Stimulated activated CD4-positive, alpha-beta T cell treated with anti-CD3 and anti-CD28 coated beads, Interleukin-4, amount 100 ng/mL, for 24 hours (primary cell): ENCODE results near the gene ZNF423.
"Not testable (repeated sequence)": the region's sequence is repeated elsewhere in the genome, so short reads cannot be mapped to it uniquely, and the experiment has no call there.

ENCODE experiments used
- DNase-seq: peaks from one replicate; pipeline ENCODE4 v3.0.0-alpha.2; 2020

Gene ZNF423

GRCh38 chr16:49567950-49568349, 288.0 kb downstream of the ZNF423 start:
- no peak for DNase-seq

DNA sequence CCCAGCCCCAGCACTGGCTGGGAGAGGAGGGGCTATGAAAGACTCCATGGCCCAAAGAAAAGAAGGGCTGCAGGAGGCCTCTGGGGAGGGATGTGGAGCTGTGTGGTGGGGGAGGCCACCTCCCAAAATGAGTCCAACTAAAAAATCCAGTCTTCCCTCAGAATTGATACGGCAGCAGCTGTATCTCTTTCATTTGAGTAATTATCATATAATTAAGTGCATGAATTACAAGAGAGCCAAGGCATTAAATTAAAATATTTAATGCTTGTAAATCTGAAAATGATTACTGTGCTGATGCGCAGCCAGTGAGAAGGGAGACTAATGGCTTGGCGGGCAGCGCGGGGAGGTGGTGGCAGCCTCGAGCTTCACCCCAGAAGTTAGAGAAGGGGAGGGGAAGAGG, 289.5 kb downstream of the ZNF423 start:
- no peak for DNase-seq

DNA sequence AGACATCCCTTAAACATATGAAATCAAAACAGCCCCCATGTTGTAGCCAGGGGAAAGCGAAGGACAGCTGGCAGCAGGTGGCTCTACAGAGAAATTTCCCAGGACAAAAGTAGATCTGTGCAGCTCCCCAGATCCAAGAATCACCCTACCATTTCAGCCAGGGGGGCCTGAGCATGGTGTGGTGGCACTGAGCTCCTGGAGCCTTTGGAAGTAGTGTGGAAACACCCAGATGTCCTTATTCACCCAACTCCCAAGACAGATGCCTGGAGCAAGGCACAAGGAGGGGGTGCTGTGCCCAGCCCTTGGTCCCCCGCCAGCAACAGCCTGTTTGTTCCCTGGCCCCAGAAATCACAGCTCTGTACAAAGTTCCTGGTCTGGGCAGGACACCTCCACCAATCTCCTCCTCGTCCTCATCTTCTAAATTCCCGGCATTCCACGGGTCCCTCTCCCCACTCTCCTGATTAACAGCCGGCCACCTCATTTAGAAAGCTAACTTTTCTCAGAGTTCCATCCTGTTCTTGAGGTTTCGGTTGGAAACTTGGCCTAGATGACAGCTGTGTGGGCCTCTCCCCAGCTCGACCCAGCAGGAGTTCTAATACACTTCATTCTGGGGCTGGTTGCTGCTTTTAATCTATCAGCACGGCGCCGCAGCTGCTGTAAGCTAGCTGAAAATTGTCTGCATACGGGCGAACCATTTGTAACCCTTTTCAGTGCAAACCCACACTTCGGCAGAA, 291.2 kb downstream of the ZNF423 start:
- DNase-seq = no peak

- no peak for DNase-seq
These were observed 292.2 kb downstream of the ZNF423 start for GRCh38 chr16:49563666-49564065.

- not testable (repeated sequence) for DNase-seq
These were observed 293.0 kb downstream of the ZNF423 start for GRCh38 chr16:49562894-49563293.

DNA sequence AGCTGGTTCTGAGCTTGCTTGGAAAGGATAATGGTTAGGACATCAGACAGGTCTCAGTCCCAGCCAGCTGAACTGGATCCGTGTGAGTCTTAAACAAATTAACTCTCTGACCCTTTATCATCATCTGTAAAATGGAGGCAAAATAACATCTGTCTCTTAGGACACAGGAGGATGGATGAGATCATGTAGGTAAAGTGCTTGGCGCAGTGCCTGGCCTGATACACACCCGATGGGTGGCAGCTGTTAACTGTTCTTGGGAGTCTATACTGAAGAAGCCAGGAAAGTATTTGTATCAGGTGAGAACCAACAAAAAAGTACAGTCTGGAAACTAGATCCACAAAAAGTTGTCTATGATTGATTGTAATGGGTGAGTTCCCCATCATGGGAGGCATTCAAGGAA, 293.7 kb downstream of the ZNF423 start:
- DNase-seq = no peak

- DNase-seq = no peak
These were observed 295.7 kb downstream of the ZNF423 start for GRCh38 chr16:49560004-49560830.

- no peak for DNase-seq
These were observed 296.7 kb downstream of the ZNF423 start for GRCh38 chr16:49559242-49559641.

GRCh38 chr16:49558451-49558850, 297.5 kb downstream of the ZNF423 start:
- DNase-seq = no peak

GRCh38 chr16:49556606-49557446, 299.1 kb downstream of the ZNF423 start:
- DNase-seq = no peak

GRCh38 chr16:49556249-49556605, 299.7 kb downstream of the ZNF423 start:
- DNase-seq = no peak

DNA sequence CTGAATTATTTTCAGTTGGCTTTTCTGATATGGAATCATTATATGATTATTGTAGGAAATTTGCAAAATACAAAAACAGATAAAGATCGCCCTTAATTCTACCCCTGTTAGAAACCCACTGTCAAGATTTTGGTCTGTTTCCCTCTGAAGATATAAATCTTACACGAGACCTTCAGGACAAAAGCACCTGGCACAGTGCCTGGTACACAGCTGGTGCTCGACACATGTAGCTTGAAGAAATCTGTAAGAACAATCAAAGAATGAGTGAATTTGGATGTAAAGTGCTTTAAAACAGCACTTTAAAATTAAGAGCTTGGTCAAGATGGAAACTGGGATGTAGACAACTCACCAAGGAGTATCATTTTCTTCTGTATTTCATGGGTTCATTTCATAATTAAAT, 301.2 kb downstream of the ZNF423 start:
- DNase-seq = no peak

GRCh38 chr16:49552313-49552928, 303.5 kb downstream of the ZNF423 start:
- DNase-seq = no peak

GRCh38 chr16:49550666-49551065, 305.2 kb downstream of the ZNF423 start:
- no peak for DNase-seq

DNA sequence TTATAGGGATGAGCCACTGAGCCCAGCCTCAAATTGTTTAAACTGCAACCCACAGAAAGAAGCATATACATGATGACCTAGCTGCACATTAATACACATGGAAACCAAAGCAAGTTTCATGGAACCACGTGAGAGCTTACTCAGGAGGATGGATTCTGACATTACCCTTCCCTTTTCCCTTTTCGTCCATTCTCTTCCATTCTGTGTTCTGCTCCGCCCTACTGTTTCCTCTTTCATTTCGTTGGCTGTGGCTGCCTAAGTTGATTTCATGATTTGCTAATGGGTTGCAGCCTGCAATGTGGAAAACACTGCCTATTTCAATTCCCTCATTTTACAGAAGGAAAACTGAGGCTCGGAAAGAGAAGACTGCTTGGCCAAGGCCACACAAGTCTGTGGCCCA, 305.8 kb downstream of the ZNF423 start:
- DNase-seq = no peak

GRCh38 chr16:49548325-49548970, 307.5 kb downstream of the ZNF423 start:
- no peak for DNase-seq

- DNase-seq = no peak
These were observed 308.5 kb downstream of the ZNF423 start for GRCh38 chr16:49547448-49547847.

GRCh38 chr16:49546735-49547134, 309.2 kb downstream of the ZNF423 start:
- no peak for DNase-seq

GRCh38 chr16:49545741-49546448, 310.0 kb downstream of the ZNF423 start:
- no peak for DNase-seq

GRCh38 chr16:49545243-49545642, 310.7 kb downstream of the ZNF423 start:
- DNase-seq = no peak

DNA sequence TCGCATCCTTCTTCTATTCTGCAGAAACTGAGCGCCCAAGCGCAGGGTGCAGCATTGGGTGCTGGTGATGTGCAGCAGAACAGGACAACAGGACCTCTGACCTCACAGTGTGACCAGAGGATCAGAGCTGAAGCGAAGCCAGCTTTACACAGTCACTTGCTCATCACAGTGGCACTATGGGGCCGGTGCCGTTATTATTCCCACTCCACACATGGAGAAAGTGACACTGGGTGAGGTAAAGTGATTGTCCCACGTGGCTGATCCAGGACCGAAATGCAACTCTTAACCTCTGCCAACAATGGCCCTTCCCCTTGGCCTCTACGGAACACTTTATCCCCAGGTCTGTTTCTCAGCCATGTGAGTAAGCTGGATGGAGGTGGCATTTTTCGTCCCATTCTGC, 311.1 kb downstream of the ZNF423 start:
- DNase-seq = no peak

DNA sequence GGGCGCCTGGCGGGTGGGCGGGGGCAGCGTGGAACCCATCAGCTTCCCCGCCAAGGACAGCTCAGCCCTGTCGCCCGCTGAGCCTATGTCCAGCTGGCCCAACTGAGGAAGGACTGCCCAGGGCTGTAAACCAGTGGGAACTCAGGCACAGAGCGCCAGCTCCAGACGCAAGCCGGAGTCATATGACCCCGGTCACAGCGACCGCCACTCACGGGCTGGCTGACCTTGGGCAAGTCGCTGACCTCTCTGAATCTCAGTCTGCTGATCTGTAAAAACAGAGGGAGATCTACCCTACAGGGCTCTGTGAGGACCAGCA, 312.3 kb downstream of the ZNF423 start:
- no peak for DNase-seq
